Loucy (cell line): ENCODE results near the gene SIK3.

Experiments
- H2AFZ ChIP-seq: fragments of 200-600 bp; sonication (generic); 2 replicates; pipeline ENCODE4 v1.6.0; 2016; ENCODE audit warnings: antibody characterized with exemption, mild to moderate bottlenecking, low read length, moderate library complexity
- H3F3A ChIP-seq: fragments of 200-600 bp; 2 replicates; pipeline ENCODE4 v1.6.0; 2016; ENCODE audit warnings: antibody characterized with exemption, low read depth, mild to moderate bottlenecking
- H3K27me3 ChIP-seq: fragments of 200-600 bp; sonication (generic); 2 replicates; pipeline ENCODE4 v1.6.1; 2014; ENCODE audit warnings: low read length, mild to moderate bottlenecking; ENCODE audit not compliant: insufficient read depth, poor library complexity, severe bottlenecking
- H3K36me3 ChIP-seq: fragments of 200-600 bp; sonication (generic); 2 replicates; pipeline ENCODE4 v1.6.1; 2016; ENCODE audit warnings: low read length; ENCODE audit not compliant: insufficient read depth
- H3K4me1 ChIP-seq: fragments of 200-600 bp; sonication (generic); 2 replicates; pipeline ENCODE4 v1.5.1; 2014; ENCODE audit warnings: low read length, mild to moderate bottlenecking; ENCODE audit not compliant: insufficient read depth, poor library complexity, severe bottlenecking
- H3K4me2 ChIP-seq: fragments of 200-600 bp; sonication (generic); 2 replicates; pipeline ENCODE4 v1.6.0; 2014; ENCODE audit warnings: antibody characterized with exemption, low read length, low read depth, mild to moderate bottlenecking; ENCODE audit not compliant: poor library complexity, severe bottlenecking
- H3K4me3 ChIP-seq: fragments of 200-600 bp; sonication (generic); 2 replicates; pipeline ENCODE4 v1.5.1; 2014; ENCODE audit warnings: low read length, mild to moderate bottlenecking, mixed read lengths; ENCODE audit not compliant: poor library complexity, severe bottlenecking
- H3K79me2 ChIP-seq: fragments of 200-600 bp; sonication (generic); 2 replicates; pipeline ENCODE4 v1.6.1; 2014; ENCODE audit warnings: low read length; ENCODE audit not compliant: insufficient read depth
- H3K9ac ChIP-seq: fragments of 200-600 bp; sonication (generic); 2 replicates; pipeline ENCODE4 v1.6.0; 2014; ENCODE audit warnings: mild to moderate bottlenecking, low read depth, low read length, moderate library complexity; ENCODE audit not compliant: poor library complexity, severe bottlenecking
- H3K9me2 ChIP-seq: fragments of 200-600 bp; sonication (generic); replicated peaks from 2 replicates; pipeline ENCODE4 v1.6.1; 2016; ENCODE audit warnings: low read depth, low read length, mixed read lengths
- H3K9me3 ChIP-seq: fragments of 200-600 bp; sonication (generic); 2 replicates; pipeline ENCODE4 v1.6.1; 2014; ENCODE audit warnings: mild to moderate bottlenecking, antibody characterized with exemption, low read length, low read depth; ENCODE audit not compliant: insufficient read depth
- H4K20me1 ChIP-seq: fragments of 200-600 bp; sonication (generic); 2 replicates; pipeline ENCODE4 v1.6.0; 2014; ENCODE audit warnings: antibody characterized with exemption, low read length, mild to moderate bottlenecking; ENCODE audit not compliant: insufficient read depth, poor library complexity, severe bottlenecking
- EZH2phosphoT487 ChIP-seq: fragments of 200-600 bp; IDR thresholded peaks from 2 replicates; pipeline ENCODE4 v1.6.1; 2018; ENCODE audit warnings: antibody characterized with exemption, mild to moderate bottlenecking, moderate library complexity, borderline replicate concordance
- TF ChIP-seq, protein P1 (sequence below): fragments of 200-600 bp; sonication (generic); conservative IDR thresholded peaks from 2 replicates; pipeline ENCODE4 v1.5.1; 2014; ENCODE audit warnings: mild to moderate bottlenecking, antibody characterized with exemption, low read length

The SIK3 gene

DNA sequence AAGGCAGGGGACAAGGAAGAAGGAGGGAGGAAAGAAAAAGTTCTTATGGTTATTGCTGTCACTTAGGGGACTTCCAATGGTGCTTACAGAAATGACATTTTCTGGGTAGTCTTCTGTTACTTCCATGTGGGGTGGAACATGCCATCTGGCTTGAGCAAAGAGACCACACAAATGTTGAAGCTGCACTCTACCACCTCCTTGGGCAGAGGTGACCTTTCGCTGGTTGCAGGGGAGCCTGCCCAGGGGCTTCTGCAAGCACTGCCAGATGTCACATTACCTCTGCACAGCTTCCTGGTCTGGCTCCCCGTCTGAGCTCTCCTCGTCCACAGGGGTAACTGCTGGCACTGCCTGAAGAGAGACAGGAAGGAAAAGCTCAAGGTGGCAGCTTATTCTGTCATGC, 228.2 kb downstream of the SIK3 start:
- Histone ChIP-seq H3K4me2 (peak overlapping the region; percentile 73), H3K9me2 (no peaks in the 10 kb centered on the region), H3K9ac (peak overlapping the region; percentile 70), H4K20me1 (no peaks in the 10 kb centered on the region), H3K79me2 (no peaks in the 10 kb centered on the region), H3K27me3 (no peaks in the 10 kb centered on the region), H2AFZ (no peak overlapping the region), H3K9me3 (no peaks in the 10 kb centered on the region), H3F3A (peaks cover 17% of the 10 kb centered on the region), H3K36me3 (peaks cover 58% of the 10 kb centered on the region), H3K4me1 (peaks cover 49% of the 10 kb centered on the region), H3K4me3 (peak overlapping the region; percentile 52)
- no peak for TF ChIP-seq EZH2phosphoT487
- TF ChIP-seq, protein P1, sequence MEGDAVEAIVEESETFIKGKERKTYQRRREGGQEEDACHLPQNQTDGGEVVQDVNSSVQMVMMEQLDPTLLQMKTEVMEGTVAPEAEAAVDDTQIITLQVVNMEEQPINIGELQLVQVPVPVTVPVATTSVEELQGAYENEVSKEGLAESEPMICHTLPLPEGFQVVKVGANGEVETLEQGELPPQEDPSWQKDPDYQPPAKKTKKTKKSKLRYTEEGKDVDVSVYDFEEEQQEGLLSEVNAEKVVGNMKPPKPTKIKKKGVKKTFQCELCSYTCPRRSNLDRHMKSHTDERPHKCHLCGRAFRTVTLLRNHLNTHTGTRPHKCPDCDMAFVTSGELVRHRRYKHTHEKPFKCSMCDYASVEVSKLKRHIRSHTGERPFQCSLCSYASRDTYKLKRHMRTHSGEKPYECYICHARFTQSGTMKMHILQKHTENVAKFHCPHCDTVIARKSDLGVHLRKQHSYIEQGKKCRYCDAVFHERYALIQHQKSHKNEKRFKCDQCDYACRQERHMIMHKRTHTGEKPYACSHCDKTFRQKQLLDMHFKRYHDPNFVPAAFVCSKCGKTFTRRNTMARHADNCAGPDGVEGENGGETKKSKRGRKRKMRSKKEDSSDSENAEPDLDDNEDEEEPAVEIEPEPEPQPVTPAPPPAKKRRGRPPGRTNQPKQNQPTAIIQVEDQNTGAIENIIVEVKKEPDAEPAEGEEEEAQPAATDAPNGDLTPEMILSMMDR = no peak

DNA sequence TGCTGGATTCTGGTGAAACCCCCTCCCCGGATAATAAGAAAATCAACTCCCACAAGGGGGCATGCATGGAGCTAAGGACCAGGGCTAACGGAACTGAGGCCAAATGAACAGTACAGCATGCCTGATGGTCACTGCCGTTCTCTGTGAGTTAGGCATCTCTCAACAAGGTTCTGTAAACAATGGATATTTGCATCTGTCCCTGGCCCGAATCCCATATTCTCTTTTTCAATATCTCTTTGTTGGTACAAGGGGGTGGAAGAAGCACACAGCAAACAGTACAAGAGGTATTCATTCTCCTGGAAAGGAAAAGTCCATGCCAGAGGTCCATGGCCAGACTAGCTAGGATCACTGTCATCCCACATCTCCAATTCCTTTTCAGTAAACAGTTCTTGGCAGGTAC, 228.6 kb downstream of the SIK3 start:
- peaks cover 59% of the 10 kb centered on the region for H3K36me3 ChIP-seq
- peaks cover 17% of the 10 kb centered on the region for H3F3A ChIP-seq
- H3K4me2 ChIP-seq = peak overlapping the region; percentile 73
- no peaks in the 10 kb centered on the region for H3K27me3 ChIP-seq
- no peaks in the 10 kb centered on the region for H3K9me2 ChIP-seq
- no peaks in the 10 kb centered on the region for H4K20me1 ChIP-seq
- no peaks in the 10 kb centered on the region for H3K79me2 ChIP-seq
- peak overlapping the region; percentile 52 for H3K4me3 ChIP-seq
- H3K9ac ChIP-seq = peak overlapping the region; percentile 70
- H3K9me3 ChIP-seq = no peaks in the 10 kb centered on the region
- no peak overlapping the region for H2AFZ ChIP-seq
- H3K4me1 ChIP-seq = peaks cover 47% of the 10 kb centered on the region
- TF ChIP-seq, protein P1 = peak; percentile 16; the same call in 1 of the 2 replicates
- no peak for TF ChIP-seq EZH2phosphoT487

DNA sequence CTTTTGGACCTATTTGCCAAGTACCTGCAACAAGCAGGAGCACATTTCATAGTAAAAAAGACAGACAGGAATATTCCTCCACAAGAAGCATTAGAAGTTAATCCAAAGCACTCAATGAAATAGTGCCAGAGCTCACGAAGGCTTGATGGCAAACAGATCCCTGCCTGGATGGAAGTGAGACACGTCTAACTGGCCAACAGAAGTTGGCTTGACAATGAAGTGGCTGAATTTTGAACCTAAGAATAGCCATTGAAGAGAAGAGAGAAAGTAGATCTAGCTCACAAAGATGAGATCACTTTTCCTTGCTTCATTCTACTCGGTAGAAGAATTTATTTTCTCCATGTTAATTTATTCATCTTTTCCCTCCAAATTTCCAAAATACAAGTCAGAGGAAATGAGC, 230.2 kb downstream of the SIK3 start:
- no peak overlapping the region for H2AFZ ChIP-seq
- peaks cover 40% of the 10 kb centered on the region for H3K4me1 ChIP-seq
- H3K4me2 ChIP-seq = no peak overlapping the region
- H3K4me3 ChIP-seq = no peak overlapping the region
- H3K9ac ChIP-seq = no peak overlapping the region
- no peaks in the 10 kb centered on the region for H3K9me2 ChIP-seq
- peaks cover 63% of the 10 kb centered on the region for H3K36me3 ChIP-seq
- no peaks in the 10 kb centered on the region for H4K20me1 ChIP-seq
- TF ChIP-seq, protein P1 = no peak
- TF ChIP-seq EZH2phosphoT487 = no peak
- peaks cover 17% of the 10 kb centered on the region for H3F3A ChIP-seq
- no peaks in the 10 kb centered on the region for H3K79me2 ChIP-seq
- H3K9me3 ChIP-seq = no peaks in the 10 kb centered on the region
- H3K27me3 ChIP-seq = no peaks in the 10 kb centered on the region
